Measurements from ENCODE around the gene PLB1.

The PLB1 gene

DNA sequence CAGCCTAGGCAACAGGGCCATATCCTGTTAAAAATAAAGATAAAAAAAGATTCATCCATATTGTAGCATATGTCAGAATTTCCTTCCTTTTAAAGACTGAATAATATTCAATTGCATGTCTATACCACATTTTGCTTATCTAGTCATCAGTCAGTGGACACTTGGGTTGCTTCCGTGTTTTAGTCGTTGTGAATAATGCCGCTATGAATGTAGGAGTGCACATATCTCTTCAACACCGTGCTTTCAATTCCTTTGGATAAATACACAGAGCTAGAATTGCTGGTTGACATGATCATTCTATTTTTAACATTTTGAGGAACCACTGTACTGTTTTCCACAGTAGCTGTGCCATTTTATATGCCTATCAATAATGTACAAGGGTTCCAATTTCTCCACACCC, 14.0 kb upstream of the PLB1 start:
- no peak for TF ChIP-seq EZH2phosphoT487 (IDR thresholded peaks at IDR 0.05; ENCODE audit: low read length)
- TF ChIP-seq CTCF (IDR thresholded peaks at IDR 0.05; ENCODE audit: low read length) = no peak
- no peak for TF ChIP-seq EZH2 (optimal IDR thresholded peaks at IDR 0.05; ENCODE audit: low read depth, low read length)
- Histone ChIP-seq H3F3A (ENCODE audit: insufficient read depth, low read length) (peaks cover 24% of the 10 kb centered on the region), H3K9me2 (replicated peaks; ENCODE audit: insufficient read depth, low read length) (no peaks in the 10 kb centered on the region), H3K36me3 (replicated peaks; ENCODE audit: insufficient read depth, low read length) (no peaks in the 10 kb centered on the region), H3K4me3 (ENCODE audit: low read length) (no peak overlapping the region), H3K9me3 (replicated peaks; ENCODE audit: insufficient read depth, low read length) (no peaks in the 10 kb centered on the region), H3K79me2 (ENCODE audit: low read length) (no peaks in the 10 kb centered on the region), H3K27me3 (replicated peaks; ENCODE audit: insufficient read depth, low read length) (no peaks in the 10 kb centered on the region), H2AFZ (ENCODE audit: low read length) (no peak overlapping the region), H4K20me1 (ENCODE audit: insufficient read depth, low read length) (no peaks in the 10 kb centered on the region), H3K27ac (ENCODE audit: low read length) (no peak overlapping the region), H3K9ac (ENCODE audit: low read length) (no peak overlapping the region), H3K4me1 (ENCODE audit: low read length) (peaks cover 33% of the 10 kb centered on the region), H3K4me2 (ENCODE audit: low read depth, low read length) (no peak overlapping the region)
- no peak for DNase-seq

GRCh38 chr2:28484835-28485234, 11.0 kb upstream of the PLB1 start:
- Histone ChIP-seq H3K9me2 (replicated peaks; ENCODE audit: insufficient read depth, low read length) (no peaks in the 10 kb centered on the region), H4K20me1 (ENCODE audit: insufficient read depth, low read length) (no peaks in the 10 kb centered on the region), H3K4me1 (ENCODE audit: low read length) (peaks cover 19% of the 10 kb centered on the region), H2AFZ (ENCODE audit: low read length) (0 out of 2 replicates have a peak overlapping the region, but pooled peaks have one; percentile 5), H3K36me3 (replicated peaks; ENCODE audit: insufficient read depth, low read length) (no peaks in the 10 kb centered on the region), H3F3A (ENCODE audit: insufficient read depth, low read length) (peaks cover 14% of the 10 kb centered on the region), H3K4me3 (ENCODE audit: low read length) (peak overlapping the region; percentile 6; the same call in 1 of the 2 replicates), H3K4me2 (ENCODE audit: low read depth, low read length) (peak overlapping the region; percentile 42), H3K79me2 (ENCODE audit: low read length) (no peaks in the 10 kb centered on the region), H3K27me3 (replicated peaks; ENCODE audit: insufficient read depth, low read length) (no peaks in the 10 kb centered on the region), H3K27ac (ENCODE audit: low read length) (peak overlapping the region; percentile 79), H3K9me3 (replicated peaks; ENCODE audit: insufficient read depth, low read length) (no peaks in the 10 kb centered on the region), H3K9ac (ENCODE audit: low read length) (peak overlapping the region; percentile 30; the same call in 1 of the 2 replicates)
- DNase-seq = peak; percentile 85
- TF ChIP-seq CTCF (IDR thresholded peaks at IDR 0.05; ENCODE audit: low read length) (no peak), EZH2 (optimal IDR thresholded peaks at IDR 0.05; ENCODE audit: low read depth, low read length) (no peak), EZH2phosphoT487 (IDR thresholded peaks at IDR 0.05; ENCODE audit: low read length) (no peak)

GRCh38 chr2:28486526-28486925, 9.3 kb upstream of the PLB1 start:
- no peaks in the 10 kb centered on the region for H3K9me2 ChIP-seq (replicated peaks; ENCODE audit: insufficient read depth, low read length)
- H3K9me3 ChIP-seq (replicated peaks; ENCODE audit: insufficient read depth, low read length) = no peaks in the 10 kb centered on the region
- no peak for DNase-seq
- H3K4me2 ChIP-seq (ENCODE audit: low read depth, low read length) = no peak overlapping the region
- no peaks in the 10 kb centered on the region for H4K20me1 ChIP-seq (ENCODE audit: insufficient read depth, low read length)
- TF ChIP-seq EZH2phosphoT487 (IDR thresholded peaks at IDR 0.05; ENCODE audit: low read length) (no peak), CTCF (IDR thresholded peaks at IDR 0.05; ENCODE audit: low read length) (no peak), EZH2 (optimal IDR thresholded peaks at IDR 0.05; ENCODE audit: low read depth, low read length) (no peak)
- peaks cover 14% of the 10 kb centered on the region for H3F3A ChIP-seq (ENCODE audit: insufficient read depth, low read length)
- no peaks in the 10 kb centered on the region for H3K79me2 ChIP-seq (ENCODE audit: low read length)
- peaks cover 19% of the 10 kb centered on the region for H3K4me1 ChIP-seq (ENCODE audit: low read length)
- no peaks in the 10 kb centered on the region for H3K36me3 ChIP-seq (replicated peaks; ENCODE audit: insufficient read depth, low read length)
- no peak overlapping the region for H3K4me3 ChIP-seq (ENCODE audit: low read length)
- no peak overlapping the region for H3K27ac ChIP-seq (ENCODE audit: low read length)
- no peak overlapping the region for H2AFZ ChIP-seq (ENCODE audit: low read length)
- H3K9ac ChIP-seq (ENCODE audit: low read length) = no peak overlapping the region
- H3K27me3 ChIP-seq (replicated peaks; ENCODE audit: insufficient read depth, low read length) = no peaks in the 10 kb centered on the region

All from MM.1S (cell line).